ENCODE measurements around the gene PHACTR3. TPM values are rescaled to one million over a fixed set of nuclear protein-coding genes. Genes with fewer than 3 reads are reported as not detected.

The PHACTR3 gene
- total RNA-seq, 2 donors from 2014 or later = not detected

- H3K4me3 ChIP-seq = no peak overlapping the region
Observed at GRCh38 chr20:59644371-59644939, 40.1 kb downstream of the PHACTR3 start.

GRCh38 chr20:59645271-59645670 lies 40.9 kb downstream of the PHACTR3 start:
- TF ChIP-seq CTCF (IDR thresholded peaks at IDR 0.05) = no peak
- Histone ChIP-seq H3K4me3 (no peak overlapping the region), H3K9me3 (no peaks in the 10 kb centered on the region), H3K27me3 (replicated peaks; ENCODE audit: insufficient read depth) (no peaks in the 10 kb centered on the region), H3K36me3 (no peaks in the 10 kb centered on the region), H3K27ac (no peak overlapping the region), H3K4me1 (ENCODE audit: control insufficient read depth in 1 of 2, low read depth in 2 of 2) (no peaks in the 10 kb centered on the region)
- ATAC-seq (ENCODE audit: insufficient number of reproducible peaks, low FRiP score, low read depth) (no peak), DNase-seq (ENCODE audit: low spot score) (no peak)

More at GRCh38 chr20:59644371-59644939, 40.1 kb downstream of the PHACTR3 start:
- Histone ChIP-seq H3K27me3 (replicated peaks; ENCODE audit: insufficient read depth) (no peaks in the 10 kb centered on the region), H3K27ac (no peak overlapping the region), H3K36me3 (no peaks in the 10 kb centered on the region), H3K4me1 (ENCODE audit: control insufficient read depth in 1 of 2, low read depth in 2 of 2) (no peaks in the 10 kb centered on the region), H3K9me3 (no peaks in the 10 kb centered on the region)
- no peak for TF ChIP-seq CTCF (IDR thresholded peaks at IDR 0.05)
- DNase-seq (ENCODE audit: low spot score) (no peak), ATAC-seq (ENCODE audit: insufficient number of reproducible peaks, low FRiP score, low read depth) (no peak)

DNA sequence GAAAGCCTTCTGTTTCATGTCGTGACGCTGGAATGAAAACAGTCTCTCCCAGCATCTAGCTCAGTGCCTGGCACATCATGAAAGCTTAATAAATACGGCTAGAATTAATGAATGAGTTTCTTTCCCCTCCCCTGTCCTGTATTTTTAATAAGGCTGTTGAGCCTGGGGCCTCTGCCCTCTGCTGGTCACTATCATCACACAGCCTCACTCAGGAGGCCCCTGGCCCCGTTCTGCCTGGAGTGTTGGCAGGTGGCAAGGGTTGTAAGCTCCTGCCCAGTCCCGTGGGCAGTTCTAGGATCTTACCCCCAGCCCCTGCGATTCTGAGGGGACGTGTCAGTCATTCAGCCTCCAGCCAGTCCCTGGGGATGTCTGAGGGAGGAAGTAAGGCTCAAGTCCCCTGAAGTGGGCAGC lies 41.4 kb downstream of the PHACTR3 start:
- no peak overlapping the region for H3K4me3 ChIP-seq
- H3K36me3 ChIP-seq = no peaks in the 10 kb centered on the region
- no peak overlapping the region for H3K27ac ChIP-seq
- no peaks in the 10 kb centered on the region for H3K9me3 ChIP-seq
- no peak for TF ChIP-seq CTCF (IDR thresholded peaks at IDR 0.05)
- no peaks in the 10 kb centered on the region for H3K27me3 ChIP-seq (replicated peaks; ENCODE audit: insufficient read depth)
- ATAC-seq (ENCODE audit: insufficient number of reproducible peaks, low FRiP score, low read depth) = no peak
- no peak for DNase-seq (ENCODE audit: low spot score)
- no peaks in the 10 kb centered on the region for H3K4me1 ChIP-seq (ENCODE audit: control insufficient read depth in 1 of 2, low read depth in 2 of 2)

DNA sequence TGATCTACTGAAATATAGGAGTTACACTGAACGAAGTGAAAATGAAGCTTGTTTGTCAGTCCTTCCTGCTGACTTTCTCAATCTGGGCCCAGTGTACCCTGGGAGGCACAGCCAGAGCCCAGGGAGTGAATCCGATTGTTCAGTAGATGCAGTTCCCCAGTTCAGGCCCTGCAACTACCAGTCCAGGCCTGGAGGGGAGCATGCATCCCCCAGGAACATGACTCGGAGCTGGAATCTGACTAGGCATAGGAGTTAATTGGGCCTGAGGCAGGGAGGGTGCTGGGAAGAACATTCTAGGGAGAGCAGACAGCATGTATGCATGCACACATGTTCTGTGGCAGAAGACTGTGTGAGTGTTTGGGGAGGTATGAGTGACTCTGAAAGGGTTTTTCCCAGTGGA lies 42.1 kb downstream of the PHACTR3 start:
- Histone ChIP-seq H3K27ac (no peak overlapping the region), H3K4me1 (ENCODE audit: control insufficient read depth in 1 of 2, low read depth in 2 of 2) (no peaks in the 10 kb centered on the region), H3K36me3 (no peaks in the 10 kb centered on the region), H3K27me3 (replicated peaks; ENCODE audit: insufficient read depth) (no peaks in the 10 kb centered on the region), H3K4me3 (no peak overlapping the region), H3K9me3 (no peaks in the 10 kb centered on the region)
- DNase-seq (ENCODE audit: low spot score) (no peak), ATAC-seq (ENCODE audit: insufficient number of reproducible peaks, low FRiP score, low read depth) (no peak)
- no peak for TF ChIP-seq CTCF (IDR thresholded peaks at IDR 0.05)

GRCh38 chr20:59647271-59647670 lies 42.9 kb downstream of the PHACTR3 start:
- Histone ChIP-seq H3K36me3 (no peaks in the 10 kb centered on the region), H3K4me1 (ENCODE audit: control insufficient read depth in 1 of 2, low read depth in 2 of 2) (no peaks in the 10 kb centered on the region), H3K4me3 (no peak overlapping the region), H3K27ac (no peak overlapping the region), H3K9me3 (no peaks in the 10 kb centered on the region), H3K27me3 (replicated peaks; ENCODE audit: insufficient read depth) (no peaks in the 10 kb centered on the region)
- no peak for DNase-seq (ENCODE audit: low spot score)
- TF ChIP-seq CTCF (IDR thresholded peaks at IDR 0.05) = no peak
- ATAC-seq (ENCODE audit: insufficient number of reproducible peaks, low FRiP score, low read depth) = no peak
